ENCODE data around the gene WDFY1.

WDFY1 gene

GRCh38 chr2:223890721-223891120 is 54.4 kb downstream of the WDFY1 start:
- TF ChIP-seq CTCF (conservative IDR thresholded peaks at IDR 0.05), result no peak
- TF ChIP-seq ZFX (IDR thresholded peaks at IDR 0.05), result no peak
- no peak overlapping the region for H3K27ac ChIP-seq

- TF ChIP-seq CTCF (conservative IDR thresholded peaks at IDR 0.05) (no peak), ZFX (IDR thresholded peaks at IDR 0.05) (no peak)
These were observed 55.9 kb downstream of the WDFY1 start for GRCh38 chr2:223889229-223889628.

GRCh38 chr2:223888251-223888650 is 56.9 kb downstream of the WDFY1 start:
- TF ChIP-seq CTCF (conservative IDR thresholded peaks at IDR 0.05) (no peak), ZFX (IDR thresholded peaks at IDR 0.05) (no peak)
- no peak overlapping the region for H3K27ac ChIP-seq

More at GRCh38 chr2:223889229-223889628, 55.9 kb downstream of the WDFY1 start:
- H3K27ac ChIP-seq, result no peak overlapping the region

- TF ChIP-seq CTCF (conservative IDR thresholded peaks at IDR 0.05) (no peak), ZFX (IDR thresholded peaks at IDR 0.05) (no peak)
- H3K27ac ChIP-seq, result no peak overlapping the region
These were observed 58.0 kb downstream of the WDFY1 start for GRCh38 chr2:223887127-223887526.

- no peak for TF ChIP-seq ZFX (IDR thresholded peaks at IDR 0.05)
- TF ChIP-seq CTCF (conservative IDR thresholded peaks at IDR 0.05), result no peak
- no peak overlapping the region for H3K27ac ChIP-seq
These were observed 58.4 kb downstream of the WDFY1 start for GRCh38 chr2:223886726-223887125.

- TF ChIP-seq ZFX (IDR thresholded peaks at IDR 0.05) (no peak), CTCF (conservative IDR thresholded peaks at IDR 0.05) (no peak)
- no peak overlapping the region for H3K27ac ChIP-seq
These were observed 60.7 kb downstream of the WDFY1 start for GRCh38 chr2:223884399-223884798.

- H3K27ac ChIP-seq, result no peak overlapping the region
- TF ChIP-seq ZFX (IDR thresholded peaks at IDR 0.05) (no peak), CTCF (conservative IDR thresholded peaks at IDR 0.05) (no peak)
These were observed 62.4 kb downstream of the WDFY1 start for GRCh38 chr2:223882715-223883114.

Measured in C4-2B (cell line).